ENCODE measurements around the gene FAR2. TPM values are rescaled to one million over a fixed set of nuclear protein-coding genes. Genes with fewer than 3 reads are reported as not detected.

The FAR2 gene
- total and polyA plus RNA-seq, 2 donors (not counting 3 experiments of a cell fraction or from before 2014, with no cell fraction given): 32.3 to 61.7 TPM

DNA sequence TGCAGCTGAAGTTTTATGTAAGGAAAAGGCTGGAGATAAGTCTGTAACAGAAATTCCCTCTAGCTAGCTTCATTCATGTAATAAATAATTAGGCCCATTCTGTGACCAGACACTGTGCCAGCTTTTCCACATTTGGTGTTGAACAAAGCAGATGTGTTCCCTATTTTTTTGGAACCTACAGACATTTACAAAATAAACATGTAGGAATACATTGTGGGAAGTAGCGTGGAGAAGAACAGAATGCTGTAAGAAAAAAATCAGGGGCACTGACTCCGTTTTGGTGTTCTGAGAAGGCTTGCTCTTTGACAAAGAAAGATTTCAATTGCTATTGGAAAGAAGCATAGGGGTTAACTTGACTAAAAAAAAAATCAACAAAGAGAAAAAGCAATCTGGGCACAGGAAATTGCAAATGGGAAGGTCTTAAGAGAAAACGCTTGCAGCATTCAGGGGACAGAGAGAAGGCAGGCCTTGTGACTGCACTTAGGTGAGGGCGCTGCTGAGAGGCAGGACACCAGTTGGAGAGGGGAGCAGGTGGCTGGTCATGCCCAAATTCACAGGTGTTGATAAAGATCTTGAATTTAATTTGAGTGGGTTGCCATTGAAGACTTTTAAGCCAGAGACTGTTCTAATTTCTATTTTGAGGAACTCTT, 4.0 kb downstream of the FAR2 start:
- no peaks in the 10 kb centered on the region for H4K20me1 ChIP-seq (replicated peaks; ENCODE audit: control insufficient read depth, extremely low read depth, insufficient read depth, low read length)

More for the DNA sequence above, 4.0 kb downstream of the FAR2 start:
- Histone ChIP-seq H3K27me3 (ENCODE audit: control insufficient read depth in 2 of 2, insufficient read depth in 2 of 2, low read length in 2 of 2) (no peaks in the 10 kb centered on the region), H3K4me2 (ENCODE audit: insufficient read depth, low read length) (no peak overlapping the region), H3K9ac (replicated peaks; ENCODE audit: extremely low read depth, insufficient read depth, low read length) (no peak overlapping the region), H2AFZ (ENCODE audit: low read depth, low read length) (no peak overlapping the region), H3K9me3 (replicated peaks; ENCODE audit: control insufficient read depth, insufficient read depth, low read length) (no peaks in the 10 kb centered on the region), H3K4me3 (replicated peaks in 1 of 3; ENCODE audit: insufficient read depth in 1 of 3, low read depth in 1 of 3, low read length in 3 of 3) (no peak overlapping the region), H3K36me3 (ENCODE audit: control insufficient read depth in 2 of 2, extremely low read depth in 1 of 2, insufficient read depth in 2 of 2, low read length in 2 of 2) (no peaks in the 10 kb centered on the region), H3K79me2 (ENCODE audit: control insufficient read depth, insufficient read depth, low read length) (peaks cover 72% of the 10 kb centered on the region), H3K27ac (ENCODE audit: insufficient read depth, low read depth, low read length) (no peak overlapping the region), H3K4me1 (ENCODE audit: control insufficient read depth, extremely low read depth, insufficient read depth, low read length) (peaks cover 42% of the 10 kb centered on the region), H3K9me1 (replicated peaks; ENCODE audit: control insufficient read depth, extremely low read depth, insufficient read depth, low read length) (no peaks in the 10 kb centered on the region)
- ChIA-PET CTCF (no interaction called here), POLR2A (no interaction called here)
- BruUV-seq (replicated peaks): no TSS peak
- peak; percentile 26 for DNase-seq (ENCODE audit: low read depth, low spot score)
- FAIRE-seq: no peak
- TF ChIP-seq, protein P1, sequence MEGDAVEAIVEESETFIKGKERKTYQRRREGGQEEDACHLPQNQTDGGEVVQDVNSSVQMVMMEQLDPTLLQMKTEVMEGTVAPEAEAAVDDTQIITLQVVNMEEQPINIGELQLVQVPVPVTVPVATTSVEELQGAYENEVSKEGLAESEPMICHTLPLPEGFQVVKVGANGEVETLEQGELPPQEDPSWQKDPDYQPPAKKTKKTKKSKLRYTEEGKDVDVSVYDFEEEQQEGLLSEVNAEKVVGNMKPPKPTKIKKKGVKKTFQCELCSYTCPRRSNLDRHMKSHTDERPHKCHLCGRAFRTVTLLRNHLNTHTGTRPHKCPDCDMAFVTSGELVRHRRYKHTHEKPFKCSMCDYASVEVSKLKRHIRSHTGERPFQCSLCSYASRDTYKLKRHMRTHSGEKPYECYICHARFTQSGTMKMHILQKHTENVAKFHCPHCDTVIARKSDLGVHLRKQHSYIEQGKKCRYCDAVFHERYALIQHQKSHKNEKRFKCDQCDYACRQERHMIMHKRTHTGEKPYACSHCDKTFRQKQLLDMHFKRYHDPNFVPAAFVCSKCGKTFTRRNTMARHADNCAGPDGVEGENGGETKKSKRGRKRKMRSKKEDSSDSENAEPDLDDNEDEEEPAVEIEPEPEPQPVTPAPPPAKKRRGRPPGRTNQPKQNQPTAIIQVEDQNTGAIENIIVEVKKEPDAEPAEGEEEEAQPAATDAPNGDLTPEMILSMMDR (IDR thresholded peaks at IDR 0.05; ENCODE audit: extremely low read depth in 1 of 2, insufficient read depth in 1 of 2, low read depth in 1 of 2, low read length in 2 of 2): no peak
- TF ChIP-seq MYC (IDR thresholded peaks at IDR 0.05; ENCODE audit: low read depth, low read length): no peak
- no peak for TF ChIP-seq FOS (IDR thresholded peaks at IDR 0.05; ENCODE audit: borderline replicate concordance, insufficient read depth, low read length)
- TF ChIP-seq JUN (IDR thresholded peaks at IDR 0.05; ENCODE audit: borderline replicate concordance, insufficient read depth, insufficient read length, low read depth): no peak
- TF ChIP-seq POLR2A (IDR thresholded peaks at IDR 0.05; ENCODE audit: low read depth, low read length): no peak
- TF ChIP-seq GATA2 (IDR thresholded peaks at IDR 0.05; ENCODE audit: insufficient read depth, insufficient read length, low read depth, low read length): no peak
- TF ChIP-seq EZH2 (IDR thresholded peaks at IDR 0.05; ENCODE audit: borderline replicate concordance, low read depth, low read length, severe bottlenecking): no peak
- TF ChIP-seq, protein P2, sequence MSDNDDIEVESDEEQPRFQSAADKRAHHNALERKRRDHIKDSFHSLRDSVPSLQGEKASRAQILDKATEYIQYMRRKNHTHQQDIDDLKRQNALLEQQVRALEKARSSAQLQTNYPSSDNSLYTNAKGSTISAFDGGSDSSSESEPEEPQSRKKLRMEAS (IDR thresholded peaks at IDR 0.05; ENCODE audit: insufficient read depth, insufficient read length): no peak
- no peak for TF ChIP-seq POLR2AphosphoS5 (IDR thresholded peaks at IDR 0.05; ENCODE audit: insufficient read depth, low read depth, low read length)
- intact Hi-C loops (cut with micrococcal nuclease) (no loop called here), dilution Hi-C loops (cut with MboI; ENCODE audit: extremely low pct_ligation_motif_present, low sequenced_read_pairs) (no loop called here)

Measured in endothelial cell of umbilical vein (primary cell).